Measurements from ENCODE around the gene CIT.

DNA sequence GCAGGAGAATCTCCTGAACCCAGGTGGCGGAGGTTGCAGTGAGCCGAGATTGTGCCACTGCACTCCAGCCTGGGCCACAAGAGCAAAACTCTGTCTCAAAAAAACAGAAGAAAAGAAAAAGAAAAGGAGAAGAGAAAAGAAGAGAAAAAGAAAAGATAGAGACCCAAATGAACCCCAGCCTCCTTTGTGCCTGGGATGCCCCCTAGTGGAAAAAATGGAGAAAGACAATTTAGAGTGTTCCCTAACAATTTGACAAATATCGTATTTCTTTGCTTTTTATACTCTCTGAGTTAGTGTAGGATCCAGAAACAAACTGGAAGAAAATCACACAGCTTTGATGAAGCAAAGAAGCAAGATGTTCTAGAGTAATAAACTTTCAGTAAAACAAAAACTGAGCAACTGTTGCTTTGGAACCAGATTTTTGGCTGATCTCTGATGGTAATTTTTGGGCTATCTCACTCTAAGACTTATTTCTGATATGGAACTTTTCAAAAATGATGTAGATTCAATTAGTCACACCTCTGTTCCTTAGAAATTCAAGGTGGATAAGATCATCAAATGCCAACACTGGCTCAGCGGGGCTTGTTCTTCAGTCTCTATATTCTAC, 227.8 kb downstream of the CIT start:
- TF ChIP-seq POLR2A (IDR thresholded peaks at IDR 0.05) = no peak
- TF ChIP-seq, protein P1, sequence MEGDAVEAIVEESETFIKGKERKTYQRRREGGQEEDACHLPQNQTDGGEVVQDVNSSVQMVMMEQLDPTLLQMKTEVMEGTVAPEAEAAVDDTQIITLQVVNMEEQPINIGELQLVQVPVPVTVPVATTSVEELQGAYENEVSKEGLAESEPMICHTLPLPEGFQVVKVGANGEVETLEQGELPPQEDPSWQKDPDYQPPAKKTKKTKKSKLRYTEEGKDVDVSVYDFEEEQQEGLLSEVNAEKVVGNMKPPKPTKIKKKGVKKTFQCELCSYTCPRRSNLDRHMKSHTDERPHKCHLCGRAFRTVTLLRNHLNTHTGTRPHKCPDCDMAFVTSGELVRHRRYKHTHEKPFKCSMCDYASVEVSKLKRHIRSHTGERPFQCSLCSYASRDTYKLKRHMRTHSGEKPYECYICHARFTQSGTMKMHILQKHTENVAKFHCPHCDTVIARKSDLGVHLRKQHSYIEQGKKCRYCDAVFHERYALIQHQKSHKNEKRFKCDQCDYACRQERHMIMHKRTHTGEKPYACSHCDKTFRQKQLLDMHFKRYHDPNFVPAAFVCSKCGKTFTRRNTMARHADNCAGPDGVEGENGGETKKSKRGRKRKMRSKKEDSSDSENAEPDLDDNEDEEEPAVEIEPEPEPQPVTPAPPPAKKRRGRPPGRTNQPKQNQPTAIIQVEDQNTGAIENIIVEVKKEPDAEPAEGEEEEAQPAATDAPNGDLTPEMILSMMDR (IDR thresholded peaks at IDR 0.05) = peak in 1 of 4 experiments; percentile 34

Measured in sigmoid colon (tissue), 3 donors.